Camera-type eye (tissue), 1 donor: ENCODE data around the gene ANGPT4. TPM values are rescaled to one million over a fixed set of nuclear protein-coding genes. Genes with fewer than 3 reads are reported as not detected.

Experiments used
- total RNA-seq: library from RNA; depleted of rRNA; stranded (reverse); fragments of >200 nt; gene quantifications from one replicate; pipeline ENCODE4 v1.2.3, GENCODE V29; 2014

The ANGPT4 gene, protein sequence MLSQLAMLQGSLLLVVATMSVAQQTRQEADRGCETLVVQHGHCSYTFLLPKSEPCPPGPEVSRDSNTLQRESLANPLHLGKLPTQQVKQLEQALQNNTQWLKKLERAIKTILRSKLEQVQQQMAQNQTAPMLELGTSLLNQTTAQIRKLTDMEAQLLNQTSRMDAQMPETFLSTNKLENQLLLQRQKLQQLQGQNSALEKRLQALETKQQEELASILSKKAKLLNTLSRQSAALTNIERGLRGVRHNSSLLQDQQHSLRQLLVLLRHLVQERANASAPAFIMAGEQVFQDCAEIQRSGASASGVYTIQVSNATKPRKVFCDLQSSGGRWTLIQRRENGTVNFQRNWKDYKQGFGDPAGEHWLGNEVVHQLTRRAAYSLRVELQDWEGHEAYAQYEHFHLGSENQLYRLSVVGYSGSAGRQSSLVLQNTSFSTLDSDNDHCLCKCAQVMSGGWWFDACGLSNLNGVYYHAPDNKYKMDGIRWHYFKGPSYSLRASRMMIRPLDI
- 0.60 TPM for total RNA-seq

GRCh38 chr20:916125-916799 is at the start of gene ANGPT4:
TSS of gene ANGPT4 (minus strand) at chr20:916334. CDS start at chr20:916214, 120 bp downstream.

DNA sequence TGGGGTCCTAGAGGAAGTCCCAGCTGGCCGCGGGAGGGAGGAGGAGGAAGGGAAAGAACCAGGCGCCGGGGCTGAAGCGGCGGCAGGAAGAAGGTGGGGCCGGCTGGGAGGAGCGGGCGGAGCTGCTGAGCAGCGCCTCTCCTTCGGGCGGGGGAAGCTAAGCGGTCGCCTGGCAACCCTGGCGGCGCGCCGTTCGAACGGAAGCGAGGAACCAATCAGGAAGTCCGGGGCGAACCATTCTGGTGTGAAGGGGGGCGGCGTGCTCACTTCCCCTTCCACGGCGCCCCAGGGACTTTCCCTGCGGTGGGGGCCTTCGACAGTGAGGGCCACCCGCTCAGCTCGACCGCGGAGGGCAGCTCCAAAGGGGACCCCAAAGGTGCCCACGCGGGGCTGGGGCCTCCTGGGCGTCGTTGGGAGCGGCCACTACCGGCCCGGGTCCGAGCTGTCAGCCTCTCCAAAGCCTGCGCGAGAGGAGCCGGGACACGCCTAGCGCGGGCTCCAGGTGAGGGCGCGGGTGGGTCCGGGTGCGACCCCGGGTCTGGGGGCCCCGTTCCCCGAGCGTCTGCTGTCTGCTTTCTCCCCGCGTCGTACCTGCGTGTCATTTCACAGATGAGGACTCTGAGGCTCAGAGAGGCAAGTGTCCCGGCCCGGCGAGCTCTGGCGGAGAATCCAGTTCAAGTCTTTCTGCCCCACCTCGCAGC is 82.5 kb downstream of the ANGPT4 start, which contains the start of gene FAM110A:
Gene FAM110A (plus strand): TSS at position 266 of the 701 bp plus-strand sequence. CDS start 11,090 bp downstream, outside the sequence.

Other genes starting within 250 kb of the ANGPT4 start
- gene SCRT2, start 240.5 kb downstream of the ANGPT4 start, total RNA-seq = 4.3 TPM
- 0.93 TPM for gene SLC52A3, start 147.8 kb downstream of the ANGPT4 start, total RNA-seq
- 9.7 TPM for gene FAM110A, start 82.6 kb downstream of the ANGPT4 start, total RNA-seq
- gene RSPO4, start 86.0 kb upstream of the ANGPT4 start, total RNA-seq = 0.66 TPM
- gene PSMF1, start 202.3 kb upstream of the ANGPT4 start, total RNA-seq = 66.6 TPM